Natural killer cell (primary cell): ENCODE data around the gene BRD7. TPM values are rescaled to one million over a fixed set of nuclear protein-coding genes. Genes with fewer than 3 reads are reported as not detected.

Experiments used
- ATAC-seq, 3 donors: fragments of 150-1000 bp in 2 of 3; fragments of 200-7000 bp in 1 of 3; cut with Tn5 transposase; 1 replicate in 1 of 3; 2 replicates in 2 of 3; pipeline ENCODE4 v1.10.0; 2021; ENCODE audit warnings: mild to moderate bottlenecking in 2 of 3, moderate library complexity in 2 of 3
- DNase-seq, 2 donors: peaks; one replicate each; pipeline versions ENCODE4 v3.0.0 to v3.0.0-alpha.2; 2013 to 2021; ENCODE audit warnings: mixed read lengths in 1 of 2
- H3K27ac ChIP-seq: one replicate; pipeline ENCODE4 v1.5.1; 2013; ENCODE audit warnings: mild to moderate bottlenecking, low read length
- H3K27me3 ChIP-seq: one replicate; pipeline ENCODE4 v1.6.1; 2013; ENCODE audit warnings: low read length; ENCODE audit not compliant: control insufficient read depth, insufficient read depth
- H3K36me3 ChIP-seq: one replicate; pipeline ENCODE4 v1.6.1; 2013; ENCODE audit warnings: low read length; ENCODE audit not compliant: control insufficient read depth, insufficient read depth
- H3K4me1 ChIP-seq: one replicate; pipeline ENCODE4 v1.6.1; 2013; ENCODE audit warnings: low read length; ENCODE audit not compliant: control insufficient read depth, insufficient read depth
- H3K4me3 ChIP-seq: one replicate; pipeline ENCODE4 v1.5.1; 2013; ENCODE audit warnings: low read length
- H3K9me3 ChIP-seq: one replicate; pipeline ENCODE4 v1.6.1; 2013; ENCODE audit warnings: low read length; ENCODE audit not compliant: control insufficient read depth, insufficient read depth
- H3K27ac Mint-ChIP-seq, 2 donors: one replicate each; pipeline ENCODE4 v1.8.0; 2022; ENCODE audit warnings: mild to moderate bottlenecking in 2 of 2, mixed read lengths in 2 of 2, moderate library complexity in 1 of 2
- H3K27me3 Mint-ChIP-seq, 2 donors: one replicate each; pipeline ENCODE4 v1.8.0; 2022; ENCODE audit warnings: low read depth in 2 of 2, mixed read lengths in 2 of 2
- H3K36me3 Mint-ChIP-seq: one replicate; pipeline ENCODE4 v1.8.0; 2022; ENCODE audit warnings: mixed read lengths
- H3K4me1 Mint-ChIP-seq, 2 donors: one replicate each; pipeline ENCODE4 v1.8.0; 2022; ENCODE audit warnings: mixed read lengths in 2 of 2
- H3K4me3 Mint-ChIP-seq: one replicate; pipeline ENCODE4 v1.8.0; 2022; ENCODE audit warnings: mild to moderate bottlenecking, moderate library complexity, mixed read lengths
- H3K9me3 Mint-ChIP-seq, 2 donors: one replicate each; pipeline ENCODE4 v1.8.0; 2022; ENCODE audit warnings: mixed read lengths in 2 of 2
- WGBS: methylation state at CpG from one replicate; pipeline ENCODE4 v1.1.7; 2013; ENCODE audit warnings: missing lambda C conversion rate; ENCODE audit not compliant: insufficient coverage; 5-methylcytosine and 5-hydroxymethylcytosine counted together
- intact Hi-C: fragments of 100-400 bp; cut with micrococcal nuclease; formaldehyde crosslinking; loops from one replicate; pipeline ENCODE4 v1.14.2; 2022
- total RNA-seq, 4 donors: library from RNA; stranded (reverse); fragments of 120-200 nt in 1 of 4; gene quantifications; one replicate each; pipeline versions ENCODE4 v1.2.3 to v1.2.4, GENCODE V29; 2013 to 2022
- TF ChIP-seq, protein P1 (sequence below): fragments of 200-600 bp; IDR thresholded peaks from one replicate; pipeline ENCODE4 v1.8.0; 2022; ENCODE audit warnings: antibody characterized with exemption

BRD7 gene
- total RNA-seq, 3 donors from 2014 or later (not counting 1 experiment from before 2014, with no cell fraction given): 89.2 to 118 (median 94.9) TPM

DNA sequence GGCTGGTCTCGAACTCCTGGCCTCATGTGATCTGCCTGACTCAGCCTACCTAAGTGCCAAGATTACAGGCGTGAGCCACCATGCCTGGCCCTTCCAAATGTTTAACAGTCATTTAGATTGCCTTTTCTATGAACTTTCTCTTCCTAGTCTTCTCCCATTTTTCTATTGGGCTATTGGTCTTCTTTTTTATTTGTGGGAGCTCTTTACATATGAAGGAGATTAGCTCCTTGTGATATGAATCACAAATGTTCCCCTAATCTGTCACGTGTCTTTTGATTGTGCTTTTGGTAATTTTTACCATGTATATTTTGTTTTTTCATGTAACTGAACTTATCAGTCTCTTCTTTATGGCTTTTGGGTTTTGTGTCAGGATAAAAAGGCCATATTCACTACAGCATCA lies 90.5 kb downstream of the BRD7 start:
- peaks cover 0 to 4% of the 10 kb centered on the region in 2 donors for H3K9me3 Mint-ChIP-seq
- H3K4me1 Mint-ChIP-seq: peaks cover 80 to 86% of the 10 kb centered on the region in 2 donors
- DNase-seq: no peak
- Histone ChIP-seq H3K27ac (peak overlapping the region; percentile 93), H3K36me3 (peaks cover 3% of the 10 kb centered on the region), H3K4me1 (peaks cover 91% of the 10 kb centered on the region), H3K27me3 (no peaks in the 10 kb centered on the region), H3K9me3 (no peaks in the 10 kb centered on the region), H3K4me3 (no peak overlapping the region)
- peaks cover 7% of the 10 kb centered on the region for H3K36me3 Mint-ChIP-seq
- TF ChIP-seq, protein P1, sequence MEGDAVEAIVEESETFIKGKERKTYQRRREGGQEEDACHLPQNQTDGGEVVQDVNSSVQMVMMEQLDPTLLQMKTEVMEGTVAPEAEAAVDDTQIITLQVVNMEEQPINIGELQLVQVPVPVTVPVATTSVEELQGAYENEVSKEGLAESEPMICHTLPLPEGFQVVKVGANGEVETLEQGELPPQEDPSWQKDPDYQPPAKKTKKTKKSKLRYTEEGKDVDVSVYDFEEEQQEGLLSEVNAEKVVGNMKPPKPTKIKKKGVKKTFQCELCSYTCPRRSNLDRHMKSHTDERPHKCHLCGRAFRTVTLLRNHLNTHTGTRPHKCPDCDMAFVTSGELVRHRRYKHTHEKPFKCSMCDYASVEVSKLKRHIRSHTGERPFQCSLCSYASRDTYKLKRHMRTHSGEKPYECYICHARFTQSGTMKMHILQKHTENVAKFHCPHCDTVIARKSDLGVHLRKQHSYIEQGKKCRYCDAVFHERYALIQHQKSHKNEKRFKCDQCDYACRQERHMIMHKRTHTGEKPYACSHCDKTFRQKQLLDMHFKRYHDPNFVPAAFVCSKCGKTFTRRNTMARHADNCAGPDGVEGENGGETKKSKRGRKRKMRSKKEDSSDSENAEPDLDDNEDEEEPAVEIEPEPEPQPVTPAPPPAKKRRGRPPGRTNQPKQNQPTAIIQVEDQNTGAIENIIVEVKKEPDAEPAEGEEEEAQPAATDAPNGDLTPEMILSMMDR: no peak
- H3K27me3 Mint-ChIP-seq: no peaks in the 10 kb centered on the region
- intact Hi-C loops: no loop called here
- peak overlapping the region; percentile 67 for H3K4me3 Mint-ChIP-seq
- 57% methylated on average over 2 of the region's 3 CpGs for WGBS
- H3K27ac Mint-ChIP-seq: peak overlapping the region; percentile 91 to 99
- ATAC-seq: no peak

- H3K9me3 Mint-ChIP-seq: peaks cover 0 to 4% of the 10 kb centered on the region in 2 donors
- Histone ChIP-seq H3K9me3 (no peaks in the 10 kb centered on the region), H3K4me1 (peaks cover 91% of the 10 kb centered on the region), H3K36me3 (peaks cover 4% of the 10 kb centered on the region), H3K27me3 (no peaks in the 10 kb centered on the region), H3K4me3 (no peak overlapping the region), H3K27ac (peak overlapping the region; percentile 93)
- H3K27me3 Mint-ChIP-seq: no peaks in the 10 kb centered on the region
- peak overlapping the region; percentile 67 for H3K4me3 Mint-ChIP-seq
- peaks cover 81 to 86% of the 10 kb centered on the region in 2 donors for H3K4me1 Mint-ChIP-seq
- 67% methylated on average over 1 of the region's 4 CpGs for WGBS
- TF ChIP-seq, protein P1: no peak
- DNase-seq: no peak
- intact Hi-C loops: no loop called here
- peak overlapping the region; percentile 91 to 99 for H3K27ac Mint-ChIP-seq
- H3K36me3 Mint-ChIP-seq: peaks cover 7% of the 10 kb centered on the region
- ATAC-seq: no peak
Measured at GRCh38 chr16:50276801-50277555, 91.8 kb downstream of the BRD7 start.

- H3K36me3 ChIP-seq: peaks cover 10% of the 10 kb centered on the region
- TF ChIP-seq, protein P1: no peak
- DNase-seq (no peak), ATAC-seq (no peak)
- no peaks in the 10 kb centered on the region for H3K27me3 ChIP-seq
- Mint-ChIP-seq H3K9me3 (peaks cover 0 to 4% of the 10 kb centered on the region in 2 donors), H3K27ac (peak overlapping the region; percentile 91 to 99), H3K4me1 (peaks cover 82 to 86% of the 10 kb centered on the region in 2 donors), H3K27me3 (no peaks in the 10 kb centered on the region), H3K36me3 (peaks cover 7% of the 10 kb centered on the region), H3K4me3 (peak overlapping the region; percentile 90)
- WGBS: 59% methylated on average over 2 of the region's 2 CpGs
- intact Hi-C loops: no loop called here
- no peaks in the 10 kb centered on the region for H3K9me3 ChIP-seq
- H3K4me3 ChIP-seq: no peak overlapping the region
- peak overlapping the region; percentile 93 for H3K27ac ChIP-seq
- peaks cover 91% of the 10 kb centered on the region for H3K4me1 ChIP-seq
Measured at GRCh38 chr16:50276326-50276640, 92.5 kb downstream of the BRD7 start.
